GM13976 (cell line): Measurements from ENCODE around the gene APOBEC3C.
"Not testable (repeated sequence)": the region's sequence is repeated elsewhere in the genome, so short reads cannot be mapped to it uniquely, and the experiment has no call there.

ENCODE experiments used
- DNase-seq: peaks from one replicate; pipeline ENCODE4 v3.0.0; 2012; ENCODE audit warnings: low spot score
- in situ Hi-C: fragments of 300-500 bp; cut with MboI; formaldehyde crosslinking; loops from one replicate; pipeline ENCODE4 v1.12.0; 2022; ENCODE audit warnings: low sequenced_read_pairs, mixed read lengths, inconsistent platforms; ENCODE audit not compliant: unreplicated experiment
- TF ChIP-seq, protein P1 (sequence below): IDR thresholded peaks from 2 replicates; pipeline ENCODE4 v1.5.1; 2012; ENCODE audit warnings: borderline replicate concordance, mild to moderate bottlenecking; ENCODE audit not compliant: insufficient read depth; ENCODE audit errors: extremely low read depth, missing control alignments, control extremely low read depth

The APOBEC3C gene

DNA sequence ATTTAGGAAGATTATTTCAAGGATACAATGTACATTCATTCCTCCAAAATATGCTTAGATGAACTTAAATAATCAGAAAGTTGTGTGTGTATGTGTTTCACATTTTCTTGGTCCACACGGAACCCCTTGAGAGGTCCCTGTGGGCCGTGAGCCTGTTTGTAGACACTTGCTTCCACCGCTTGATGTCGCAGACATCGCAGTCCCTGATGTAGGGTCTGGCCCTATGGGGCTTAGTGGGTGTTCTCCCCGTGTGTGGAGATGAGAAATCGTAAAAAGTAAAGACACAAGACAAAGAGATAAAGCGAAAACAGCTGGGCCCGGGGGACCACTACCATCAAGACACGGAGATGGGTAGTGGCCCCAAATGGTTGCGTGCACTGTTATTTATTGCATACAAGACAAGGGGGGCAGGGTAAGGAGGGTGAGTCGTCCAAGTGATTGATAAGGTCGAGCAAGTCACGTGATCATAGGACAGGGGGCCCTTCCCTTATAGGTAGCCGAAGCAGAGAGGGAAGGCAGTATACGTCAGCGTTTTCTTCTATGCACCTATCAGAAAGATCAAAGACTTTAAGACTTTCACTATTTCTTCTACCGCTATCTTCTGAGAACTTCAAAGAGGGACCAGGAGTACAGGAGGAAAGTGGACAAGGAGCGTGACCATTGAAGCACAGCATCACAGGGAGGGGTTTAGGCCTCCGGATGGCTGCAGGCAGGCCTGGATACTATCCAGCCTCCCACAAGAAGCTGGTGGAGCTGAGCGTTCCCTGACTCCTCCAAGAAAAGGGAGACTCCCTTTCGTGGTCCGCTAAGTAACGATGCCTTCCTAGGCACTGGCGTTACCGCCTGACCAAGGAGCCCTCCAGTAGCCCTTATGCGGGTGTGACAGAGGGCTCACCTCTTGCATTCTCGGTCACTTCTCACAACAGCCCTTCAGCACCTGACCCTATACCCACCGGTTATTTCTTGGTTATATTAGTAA is 1.2 kb upstream of the APOBEC3C start:
- no peak for DNase-seq
- TF ChIP-seq, protein P1, sequence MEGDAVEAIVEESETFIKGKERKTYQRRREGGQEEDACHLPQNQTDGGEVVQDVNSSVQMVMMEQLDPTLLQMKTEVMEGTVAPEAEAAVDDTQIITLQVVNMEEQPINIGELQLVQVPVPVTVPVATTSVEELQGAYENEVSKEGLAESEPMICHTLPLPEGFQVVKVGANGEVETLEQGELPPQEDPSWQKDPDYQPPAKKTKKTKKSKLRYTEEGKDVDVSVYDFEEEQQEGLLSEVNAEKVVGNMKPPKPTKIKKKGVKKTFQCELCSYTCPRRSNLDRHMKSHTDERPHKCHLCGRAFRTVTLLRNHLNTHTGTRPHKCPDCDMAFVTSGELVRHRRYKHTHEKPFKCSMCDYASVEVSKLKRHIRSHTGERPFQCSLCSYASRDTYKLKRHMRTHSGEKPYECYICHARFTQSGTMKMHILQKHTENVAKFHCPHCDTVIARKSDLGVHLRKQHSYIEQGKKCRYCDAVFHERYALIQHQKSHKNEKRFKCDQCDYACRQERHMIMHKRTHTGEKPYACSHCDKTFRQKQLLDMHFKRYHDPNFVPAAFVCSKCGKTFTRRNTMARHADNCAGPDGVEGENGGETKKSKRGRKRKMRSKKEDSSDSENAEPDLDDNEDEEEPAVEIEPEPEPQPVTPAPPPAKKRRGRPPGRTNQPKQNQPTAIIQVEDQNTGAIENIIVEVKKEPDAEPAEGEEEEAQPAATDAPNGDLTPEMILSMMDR = no peak
- in situ Hi-C loops = loop anchor here (5.0 to 25.0 kb wide), 2 partner anchors 104 to 299 kb away; partner anchors contain the start of gene RPL3

DNA sequence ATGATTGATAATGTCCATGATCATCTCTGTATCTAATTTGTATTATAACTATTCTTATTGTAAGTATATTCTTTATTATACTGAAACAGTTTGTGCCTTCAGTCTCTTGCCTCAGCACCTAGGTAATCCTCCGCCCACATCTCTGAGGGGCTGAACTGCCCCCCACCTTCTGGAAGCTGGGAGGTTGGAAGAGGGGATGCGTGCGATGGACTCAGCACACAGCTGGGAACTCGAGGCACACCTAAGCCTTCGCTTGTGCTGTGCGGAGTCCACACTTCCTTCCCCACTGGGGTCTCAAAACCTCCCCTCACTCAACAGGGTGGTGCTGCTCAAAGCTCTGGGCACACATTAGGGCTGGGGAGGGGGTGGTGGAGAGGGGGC is 506 bp upstream of the APOBEC3C start:
- in situ Hi-C loops = loop anchor here (5.0 to 25.0 kb wide), 2 partner anchors 104 to 299 kb away; partner anchors contain the start of gene RPL3
- DNase-seq = not testable (repeated sequence)

DNA sequence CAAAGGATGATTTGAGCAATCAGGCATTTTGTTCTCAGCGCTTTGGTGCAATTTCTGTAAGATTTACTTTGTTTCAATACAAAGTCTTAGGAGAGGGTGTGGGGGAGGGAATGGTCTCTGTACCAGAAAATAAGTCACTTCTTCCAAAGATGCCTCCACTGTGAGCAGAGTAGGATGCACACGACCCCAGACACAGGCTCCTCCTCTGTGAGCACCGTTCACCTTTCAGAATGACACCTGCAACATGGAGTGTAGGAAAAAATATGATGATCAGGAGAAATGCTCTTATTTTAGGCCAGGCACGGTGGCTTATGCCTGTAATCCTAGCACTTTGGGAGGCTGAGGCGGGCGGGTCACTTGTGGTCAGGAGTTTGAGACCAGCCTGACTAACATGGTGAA is 665 bp downstream of the APOBEC3C start:
- DNase-seq = not testable (repeated sequence)
- in situ Hi-C loops = loop anchor here (5.0 to 25.0 kb wide), 2 partner anchors 103 to 298 kb away; partner anchors contain the start of gene RPL3

DNA sequence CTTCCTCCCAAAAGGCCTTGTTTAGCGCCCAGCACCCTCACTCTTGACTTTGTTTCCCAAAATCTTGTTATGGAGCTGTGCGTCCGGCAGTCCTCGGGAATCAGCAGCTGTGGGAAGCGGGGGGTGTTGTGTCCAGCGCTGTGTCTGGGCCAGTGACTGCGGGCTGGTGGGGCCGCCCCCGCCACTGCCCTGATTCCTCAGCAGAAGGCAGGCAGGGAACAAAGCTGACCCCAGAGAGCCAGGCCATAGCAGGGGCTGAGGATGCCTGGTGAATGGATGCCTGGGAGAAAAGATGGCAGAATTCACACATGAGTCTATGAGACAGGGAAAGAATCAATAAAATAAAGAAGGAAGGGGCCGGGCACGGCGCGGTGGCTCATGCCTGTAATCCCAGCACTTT is 2.5 kb downstream of the APOBEC3C start:
- TF ChIP-seq, protein P1 = no peak
- in situ Hi-C loops = loop anchor here (25.0 kb wide), 1 partner anchor 296 kb away; the partner anchor contains the start of gene RPL3
- DNase-seq = no peak

DNA sequence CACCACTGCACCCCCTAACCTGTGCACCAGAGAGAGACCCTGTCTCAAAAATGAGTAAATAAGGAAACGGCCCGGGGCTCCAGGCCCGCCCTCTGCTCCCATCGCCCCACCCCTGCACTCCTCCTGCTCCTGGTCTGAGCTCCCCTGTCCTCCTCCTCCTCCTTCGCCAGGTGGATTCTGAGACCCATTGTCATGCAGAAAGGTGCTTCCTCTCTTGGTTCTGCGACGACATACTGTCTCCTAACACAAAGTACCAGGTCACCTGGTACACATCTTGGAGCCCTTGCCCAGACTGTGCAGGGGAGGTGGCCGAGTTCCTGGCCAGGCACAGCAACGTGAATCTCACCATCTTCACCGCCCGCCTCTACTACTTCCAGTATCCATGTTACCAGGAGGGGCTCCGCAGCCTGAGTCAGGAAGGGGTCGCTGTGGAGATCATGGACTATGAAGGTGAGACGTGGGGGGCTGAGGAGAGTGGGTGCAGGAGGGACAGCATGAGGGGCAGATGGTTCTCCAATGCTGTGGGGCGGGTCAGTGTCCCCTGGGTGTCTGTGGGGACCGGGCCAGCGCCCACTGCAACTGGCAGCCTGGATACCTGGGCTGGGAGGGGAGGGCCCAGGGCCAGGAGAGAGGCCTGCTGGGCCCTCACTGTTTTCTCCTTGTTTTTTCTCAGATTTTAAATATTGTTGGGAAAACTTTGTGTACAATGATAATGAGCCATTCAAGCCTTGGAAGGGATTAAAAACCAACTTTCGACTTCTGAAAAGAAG is 3.7 kb downstream of the APOBEC3C start:
- TF ChIP-seq, protein P1 = no peak
- no peak for DNase-seq
- in situ Hi-C loops = loop anchor here (25.0 kb wide), 1 partner anchor 295 kb away; the partner anchor contains the start of gene RPL3

DNA sequence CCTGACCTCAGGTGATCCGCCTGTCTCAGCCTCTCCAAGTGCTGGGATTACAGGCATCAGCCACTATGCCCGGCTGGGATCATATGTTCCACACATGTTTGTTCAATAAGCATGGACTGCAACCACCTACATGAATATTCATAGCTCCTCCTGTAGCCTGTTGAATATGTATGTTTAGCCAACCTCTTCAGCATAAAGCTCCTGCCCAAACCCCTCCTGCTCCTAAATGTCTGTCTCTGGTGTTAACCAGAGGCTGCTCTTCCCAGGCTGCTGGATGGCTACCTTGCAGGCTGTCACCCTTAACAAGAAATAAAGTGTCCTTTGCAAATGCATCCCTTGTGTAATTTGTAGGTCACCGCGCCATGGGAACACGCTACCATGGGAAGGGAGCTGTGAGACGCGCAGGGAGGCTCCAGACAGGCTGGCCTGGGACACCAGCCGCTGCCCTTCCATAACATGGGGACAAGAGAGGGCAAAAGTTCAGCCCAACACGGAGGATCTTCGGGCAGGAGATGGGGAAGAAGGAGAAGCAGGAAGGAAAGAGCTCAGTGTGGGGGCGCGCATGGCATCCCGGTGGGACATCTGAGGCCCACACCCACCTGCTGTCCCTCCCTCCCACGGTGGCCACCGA is 6.1 kb downstream of the APOBEC3C start:
- in situ Hi-C loops = loop anchor here (25.0 kb wide), 1 partner anchor 292 kb away; the partner anchor contains the start of gene RPL3
- not testable (repeated sequence) for DNase-seq

DNA sequence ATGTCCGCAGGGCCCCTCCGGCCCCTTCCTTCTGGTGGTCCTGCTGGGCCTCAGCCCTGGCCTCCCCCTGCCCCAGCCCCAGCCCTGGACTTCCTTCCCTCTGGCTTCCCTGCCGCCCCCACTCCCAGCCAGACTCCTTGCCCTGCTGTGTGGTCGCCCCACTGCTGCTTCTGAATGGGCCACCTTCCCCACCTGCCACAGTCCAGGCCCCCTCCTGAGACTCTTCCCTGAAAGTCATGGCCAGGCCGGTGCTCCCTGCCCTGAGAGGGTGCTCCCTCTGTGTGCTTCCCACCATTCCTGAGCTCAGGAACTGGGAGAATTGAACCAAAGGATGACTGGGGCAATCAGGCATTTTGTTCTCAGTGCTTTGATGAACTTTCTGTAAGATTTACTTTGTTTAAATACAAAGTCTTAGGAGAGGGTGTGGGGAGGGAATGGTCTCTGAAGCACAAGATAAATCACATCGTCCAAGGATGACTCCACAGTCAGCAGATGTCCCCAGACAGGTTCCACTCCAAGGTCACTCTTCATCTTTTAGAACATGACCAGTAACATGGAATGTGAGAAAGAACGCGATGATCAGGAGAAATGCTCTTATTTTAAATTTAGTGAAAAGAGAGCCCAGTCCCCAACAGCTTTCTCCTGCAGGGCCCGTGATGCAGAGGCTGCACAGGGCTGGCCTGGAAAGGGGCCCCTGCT is 7.6 kb downstream of the APOBEC3C start:
- DNase-seq = no peak
- in situ Hi-C loops = loop anchor here (25.0 kb wide), 1 partner anchor 291 kb away; the partner anchor contains the start of gene RPL3
- TF ChIP-seq, protein P1 = no peak
